H9 (cell line): ENCODE results near the gene NEDD9. TPM values are rescaled to one million over a fixed set of nuclear protein-coding genes. Genes with fewer than 3 reads are reported as not detected.
A peak's percentile ranks its signal among the peaks of the same experiment; 100 is the strongest.

Source experiments
- DNase-seq: peaks from one replicate; pipeline ENCODE4 v3.0.0-alpha.2; 2017
- H2AFZ ChIP-seq: one replicate; pipeline ENCODE4 v1.6.1; 2013; ENCODE audit warnings: mild to moderate bottlenecking, low read length, control low read depth, moderate library complexity
- H2AK5ac ChIP-seq: 2 replicates; pipeline ENCODE4 v1.6.1; 2013; ENCODE audit warnings: low read length, control low read depth, mixed read lengths; ENCODE audit not compliant: insufficient read length
- H2BK120ac ChIP-seq: one replicate; pipeline ENCODE4 v1.6.1; 2013; ENCODE audit warnings: low read depth, mild to moderate bottlenecking, low read length, control low read depth, inconsistent platforms; ENCODE audit not compliant: poor library complexity, severe bottlenecking
- H2BK12ac ChIP-seq: 2 replicates; pipeline ENCODE4 v1.6.1; 2013; ENCODE audit warnings: low read length, control low read depth, mixed read lengths, low read depth; ENCODE audit not compliant: insufficient read length
- H2BK15ac ChIP-seq: 2 replicates; pipeline ENCODE4 v1.6.1; 2013; ENCODE audit warnings: low read depth, low read length, control low read depth
- H2BK20ac ChIP-seq: one replicate; pipeline ENCODE4 v1.6.1; 2013; ENCODE audit warnings: low read depth, mild to moderate bottlenecking, low read length, control low read depth, inconsistent platforms; ENCODE audit not compliant: poor library complexity, severe bottlenecking
- H2BK5ac ChIP-seq: 2 replicates; pipeline ENCODE4 v1.6.1; 2013; ENCODE audit warnings: low read length, control low read depth, mixed read lengths; ENCODE audit not compliant: insufficient read length
- H3K14ac ChIP-seq: 2 replicates; pipeline ENCODE4 v1.6.1; 2013; ENCODE audit warnings: low read length, control low read depth; ENCODE audit not compliant: insufficient read depth
- H3K18ac ChIP-seq: 2 replicates; pipeline ENCODE4 v1.6.1; 2013; ENCODE audit warnings: low read depth, mild to moderate bottlenecking, mixed read lengths, low read length, control low read depth; ENCODE audit not compliant: insufficient read length
- H3K23ac ChIP-seq: 2 replicates; pipeline ENCODE4 v1.6.1; 2013; ENCODE audit warnings: low read length, control low read depth, mixed read lengths, low read depth; ENCODE audit not compliant: insufficient read length
- H3K23me2 ChIP-seq: 2 replicates; pipeline ENCODE4 v1.6.1; 2013; ENCODE audit warnings: low read depth, mild to moderate bottlenecking, mixed read lengths, low read length, control low read depth; ENCODE audit not compliant: insufficient read length, poor library complexity, severe bottlenecking
- H3K27ac ChIP-seq: 2 replicates; pipeline ENCODE4 v1.5.1; 2013; ENCODE audit warnings: low read length, control low read depth, mixed read lengths, low read depth; ENCODE audit not compliant: insufficient read length
- H3K27me3 ChIP-seq: 2 replicates; pipeline ENCODE4 v1.6.1; 2013; ENCODE audit warnings: low read length, control low read depth, inconsistent platforms; ENCODE audit not compliant: insufficient read depth
- H3K4ac ChIP-seq: 2 replicates; pipeline ENCODE4 v1.6.1; 2013; ENCODE audit warnings: low read depth, mild to moderate bottlenecking, control low read depth, inconsistent platforms, low read length, moderate library complexity
- H3K4me1 ChIP-seq: 2 replicates; pipeline ENCODE4 v1.6.1; 2013; ENCODE audit warnings: low read length, control low read depth, inconsistent platforms; ENCODE audit not compliant: insufficient read depth
- H3K4me2 ChIP-seq: 2 replicates; pipeline ENCODE4 v1.6.1; 2013; ENCODE audit warnings: low read length, control low read depth, mixed read lengths; ENCODE audit not compliant: insufficient read length, insufficient read depth
- H3K56ac ChIP-seq: 2 replicates; pipeline ENCODE4 v1.6.1; 2013; ENCODE audit warnings: low read depth, mild to moderate bottlenecking, mixed read lengths, low read length, control low read depth; ENCODE audit not compliant: insufficient read length
- H3K79me1 ChIP-seq: 2 replicates; pipeline ENCODE4 v1.6.1; 2013; ENCODE audit warnings: low read depth, mild to moderate bottlenecking, moderate library complexity, low read length, control low read depth, inconsistent platforms; ENCODE audit not compliant: insufficient read depth, poor library complexity, severe bottlenecking
- H3K79me2 ChIP-seq: 2 replicates; pipeline ENCODE4 v1.6.1; 2013; ENCODE audit warnings: low read length, control low read depth, inconsistent platforms; ENCODE audit not compliant: insufficient read depth
- H3K9ac ChIP-seq: 2 replicates; pipeline ENCODE4 v1.6.1; 2013; ENCODE audit warnings: low read length, control low read depth, mixed read lengths; ENCODE audit not compliant: insufficient read length; ENCODE audit errors: extremely low read depth
- H3K9me3 ChIP-seq: one replicate; pipeline ENCODE4 v1.6.1; 2013; ENCODE audit warnings: low read depth, low read length, inconsistent platforms; ENCODE audit not compliant: control insufficient read depth
- H3T11ph ChIP-seq: one replicate; pipeline ENCODE4 v1.6.1; 2013; ENCODE audit warnings: mild to moderate bottlenecking, low read length, control low read depth, inconsistent platforms
- H4K20me1 ChIP-seq: one replicate; pipeline ENCODE4 v1.6.1; 2013; ENCODE audit not compliant: control insufficient read depth, insufficient read length, insufficient read depth
- H4K5ac ChIP-seq: 2 replicates; pipeline ENCODE4 v1.6.1; 2013; ENCODE audit warnings: low read depth, mild to moderate bottlenecking, mixed read lengths, low read length, control low read depth; ENCODE audit not compliant: insufficient read length
- H4K8ac ChIP-seq: replicated peaks from 2 replicates; pipeline ENCODE4 v1.6.1; 2013; ENCODE audit warnings: low read length, control low read depth, mixed read lengths, low read depth; ENCODE audit not compliant: insufficient read length
- H4K91ac ChIP-seq: 2 replicates; pipeline ENCODE4 v1.6.1; 2013; ENCODE audit warnings: low read depth, mild to moderate bottlenecking, moderate library complexity, mixed read lengths, low read length, control low read depth; ENCODE audit not compliant: insufficient read length
- H3K27ac Mint-ChIP-seq, 3 experiments: 2 replicates in 2 of 3; 3 replicates in 1 of 3; pipeline ENCODE4 v1.8.0; 2020 to 2021; ENCODE audit warnings: mixed read lengths in 3 of 3, mild to moderate bottlenecking in 1 of 3, moderate library complexity in 1 of 3
- H3K27me3 Mint-ChIP-seq: 2 replicates; pipeline ENCODE4 v1.8.0; 2021; ENCODE audit warnings: low read depth, mild to moderate bottlenecking, moderate library complexity, mixed read lengths
- H3K36me3 Mint-ChIP-seq, 3 experiments: 2 replicates in 2 of 3; 3 replicates in 1 of 3; pipeline ENCODE4 v1.8.0; 2020 to 2021; ENCODE audit warnings: low read depth in 3 of 3, mixed read lengths in 3 of 3; ENCODE audit not compliant: insufficient read depth in 1 of 3
- H3K4me1 Mint-ChIP-seq, 2 experiments: 2 replicates each; pipeline ENCODE4 v1.8.0; 2020; ENCODE audit warnings: mixed read lengths in 2 of 2
- H3K4me3 Mint-ChIP-seq, 2 experiments: 2 replicates in 1 of 2; 3 replicates in 1 of 2; pipeline ENCODE4 v1.8.0; 2020 to 2021; ENCODE audit warnings: mild to moderate bottlenecking in 2 of 2, mixed read lengths in 2 of 2, moderate library complexity in 1 of 2
- H3K9me3 Mint-ChIP-seq, 2 experiments: 2 replicates in 1 of 2; 3 replicates in 1 of 2; pipeline ENCODE4 v1.8.0; 2020; ENCODE audit warnings: mild to moderate bottlenecking in 2 of 2, mixed read lengths in 2 of 2, moderate library complexity in 1 of 2
- CTCF ChIP-seq: fragments of 200-600 bp; sonication (generic); conservative IDR thresholded peaks from 3 replicates; pipeline ENCODE4 v1.8.0; 2021; ENCODE audit warnings: antibody characterized with exemption, mild to moderate bottlenecking
- WGBS: extraction: QIAGEN DNeasy Blood & Tissue Kit; methylation state at CpG from one replicate; pipeline ENCODE4 v1.1.7; 2013; ENCODE audit warnings: missing lambda C conversion rate, low lambda C conversion rate, mixed read lengths; ENCODE audit not compliant: insufficient read length; ENCODE audit errors: extremely low coverage; 5-methylcytosine and 5-hydroxymethylcytosine counted together
- total RNA-seq: library from RNA; stranded (reverse); gene quantifications from 2 replicates; pipeline ENCODE4 v1.2.1, GENCODE V29; 2021

Gene NEDD9
- total RNA-seq, 1 experiment from 2014 or later, result 5.5 TPM

- Mint-ChIP-seq H3K4me1 (peaks cover 22 to 27% of the 10 kb centered on the region in 2 experiments), H3K27me3 (no peaks in the 10 kb centered on the region; the same call in none of the 2 replicates), H3K4me3 (no peak overlapping the region), H3K27ac (no peak overlapping the region), H3K36me3 (no peaks in the 10 kb centered on the region; a peak in 1 of 7 replicates), H3K9me3 (no peaks in the 10 kb centered on the region)
- no peak overlapping the region for H4K8ac ChIP-seq
- no peak overlapping the region for H3K23ac ChIP-seq
- H3K79me1 ChIP-seq, result no peaks in the 10 kb centered on the region
- no CpG with 5 or more reads among the region's 6 CpGs for WGBS
- H3K9me3 ChIP-seq, result no peaks in the 10 kb centered on the region
- no peaks in the 10 kb centered on the region for H3K27me3 ChIP-seq
- no peak overlapping the region for H2BK20ac ChIP-seq
- H2AFZ ChIP-seq, result no peak overlapping the region
- no peak overlapping the region for H2BK120ac ChIP-seq
- H3K27ac ChIP-seq, result no peak overlapping the region
- no peak overlapping the region for H4K91ac ChIP-seq
- H3K79me2 ChIP-seq, result no peaks in the 10 kb centered on the region
- H2BK5ac ChIP-seq, result no peak overlapping the region
- H2AK5ac ChIP-seq, result no peak overlapping the region
- peak; percentile 93 for TF ChIP-seq CTCF
- H3K18ac ChIP-seq, result no peak overlapping the region
- no peak overlapping the region for H3K4ac ChIP-seq
- no peak overlapping the region for H3T11ph ChIP-seq
- no peaks in the 10 kb centered on the region for H3K23me2 ChIP-seq
- H2BK12ac ChIP-seq, result no peak overlapping the region
- DNase-seq, result peak; percentile 77
- no peaks in the 10 kb centered on the region for H4K20me1 ChIP-seq
- H3K4me1 ChIP-seq, result peaks cover 8% of the 10 kb centered on the region; the same call in 1 of the 2 replicates
- no peak overlapping the region for H3K9ac ChIP-seq
- H3K4me2 ChIP-seq, result no peak overlapping the region
- no peak overlapping the region for H3K56ac ChIP-seq
- H2BK15ac ChIP-seq, result no peak overlapping the region
- no peak overlapping the region for H3K14ac ChIP-seq
- H4K5ac ChIP-seq, result no peak overlapping the region
Observed at GRCh38 chr6:11144393-11144851, 88.0 kb downstream of the NEDD9 start.
